GM23248 (cell line): ENCODE measurements around the gene ELAVL1. TPM values are rescaled to one million over a fixed set of nuclear protein-coding genes. Genes with fewer than 3 reads are reported as not detected.

ENCODE experiments used
- DNase-seq: peaks from one replicate; pipeline ENCODE4 v3.0.0-alpha.2; 2015
- H2AFZ ChIP-seq: fragments of 200-600 bp; sonication (generic); 2 replicates; pipeline ENCODE4 v1.6.1; 2016; ENCODE audit warnings: antibody characterized with exemption
- H3F3A ChIP-seq: fragments of 200-600 bp; sonication (generic); 2 replicates; pipeline ENCODE4 v1.6.1; 2016; ENCODE audit warnings: mild to moderate bottlenecking, antibody characterized with exemption, mixed run types; ENCODE audit not compliant: insufficient read depth
- H3K27ac ChIP-seq: fragments of 200-600 bp; sonication (generic); 2 replicates; pipeline ENCODE4 v1.5.1; 2016; ENCODE audit warnings: mild to moderate bottlenecking
- H3K27me3 ChIP-seq: fragments of 200-600 bp; sonication (generic); replicated peaks from 2 replicates; pipeline ENCODE4 v1.6.1; 2016; ENCODE audit warnings: mild to moderate bottlenecking; ENCODE audit not compliant: insufficient read depth
- H3K36me3 ChIP-seq: fragments of 200-600 bp; sonication (generic); 2 replicates; pipeline ENCODE4 v1.6.1; 2016; ENCODE audit warnings: low read depth, mild to moderate bottlenecking
- H3K4me1 ChIP-seq: fragments of 200-600 bp; sonication (generic); 2 replicates; pipeline ENCODE4 v1.6.1; 2016; ENCODE audit warnings: mild to moderate bottlenecking; ENCODE audit not compliant: insufficient read depth
- H3K4me2 ChIP-seq: fragments of 200-600 bp; sonication (generic); one replicate; pipeline ENCODE4 v1.6.1; 2016; ENCODE audit warnings: mild to moderate bottlenecking; ENCODE audit not compliant: unreplicated experiment
- H3K4me3 ChIP-seq: fragments of 200-600 bp; sonication (generic); 2 replicates; pipeline ENCODE4 v1.5.1; 2016; ENCODE audit warnings: mild to moderate bottlenecking
- H3K79me2 ChIP-seq: fragments of 200-600 bp; sonication (generic); 2 replicates; pipeline ENCODE4 v1.6.1; 2016; ENCODE audit warnings: mild to moderate bottlenecking; ENCODE audit not compliant: insufficient read depth
- H3K9ac ChIP-seq: fragments of 200-600 bp; sonication (generic); 2 replicates; pipeline ENCODE4 v1.6.1; 2016; ENCODE audit warnings: mild to moderate bottlenecking
- H3K9me2 ChIP-seq: fragments of 200-600 bp; sonication (generic); 2 replicates; pipeline ENCODE4 v1.6.1; 2016; ENCODE audit warnings: mixed run types, mild to moderate bottlenecking, moderate library complexity; ENCODE audit not compliant: insufficient read depth
- H3K9me3 ChIP-seq: fragments of 200-600 bp; sonication (generic); one replicate; pipeline ENCODE4 v1.6.1; 2017; ENCODE audit warnings: low read depth
- H4K20me1 ChIP-seq: fragments of 200-600 bp; sonication (generic); 2 replicates; pipeline ENCODE4 v1.6.0; 2016; ENCODE audit not compliant: insufficient read depth
- EZH2 ChIP-seq: fragments of 200-600 bp; sonication (generic); IDR thresholded peaks from 2 replicates; pipeline ENCODE4 v1.6.1; 2018; ENCODE audit warnings: antibody characterized with exemption, mild to moderate bottlenecking; ENCODE audit not compliant: insufficient read depth, poor library complexity, severe bottlenecking
- EZH2phosphoT487 ChIP-seq: fragments of 200-600 bp; sonication (generic); IDR thresholded peaks from 2 replicates; pipeline ENCODE4 v1.6.1; 2018; ENCODE audit warnings: antibody characterized with exemption, moderate library complexity, mild to moderate bottlenecking, low read depth; ENCODE audit not compliant: insufficient read depth
- WGBS, 2 experiments: methylation state at CpG; one replicate each; pipeline ENCODE4 v1.1.6; 2015 to 2017; ENCODE audit warnings: low lambda C conversion rate in 2 of 2, low coverage in 1 of 2; ENCODE audit errors: missing lambda C conversion rate in 2 of 2; 5-methylcytosine and 5-hydroxymethylcytosine counted together
- in situ Hi-C: fragments of 300-500 bp; cut with MboI; formaldehyde crosslinking; loops from 2 replicates; pipeline ENCODE4 v1.15.0; 2020
- polyA plus RNA-seq: library from polyadenylated mRNA; unstranded; fragments of >200 nt; fragmentation: Nextera tagmentation; extraction: Ambion mirVana; gene quantifications from 2 replicates; pipeline ENCODE4 v1.2.1, GENCODE V29; 2016
- total RNA-seq: library from RNA; depleted of rRNA; stranded (reverse); fragments of >200 nt; shearing (Covaris generic); gene quantifications from 2 replicates; pipeline ENCODE4 v1.2.3, GENCODE V29; 2014

ELAVL1 gene
- total and polyA plus RNA-seq, 2 experiments from 2014 or later: 48.1 to 78.9 TPM

- Histone ChIP-seq H3K4me1 (no peaks in the 10 kb centered on the region), H3K36me3 (no peaks in the 10 kb centered on the region; the same call in 1 of the 2 replicates), H3F3A (no peaks in the 10 kb centered on the region), H3K9me3 (no peaks in the 10 kb centered on the region), H3K79me2 (no peaks in the 10 kb centered on the region), H3K9ac (peak within 1 kb of the TSS; percentile 73), H3K27ac (no peak within 1 kb of the TSS), H3K9me2 (no peaks in the 10 kb centered on the region), H2AFZ (peak within 1 kb of the TSS; percentile 79; the same call in 1 of the 2 replicates), H3K27me3 (no peaks in the 10 kb centered on the region), H3K4me2 (peak within 1 kb of the TSS; percentile 88), H3K4me3 (peak within 1 kb of the TSS; percentile 74), H4K20me1 (no peaks in the 10 kb centered on the region)
- WGBS, 2 experiments: 60 to 61% methylated on average over 8 to 12 of the region's 12 CpGs
- no peak for DNase-seq
- TF ChIP-seq EZH2phosphoT487: no peak
- in situ Hi-C loops: no loop called here
These were observed 90.8 kb downstream of the ELAVL1 start, which contains the start of gene TGFBR3L for GRCh38 chr19:7914598-7915045. Gene TGFBR3L, plus strand, starts transcription at chr19:7914830.

DNA sequence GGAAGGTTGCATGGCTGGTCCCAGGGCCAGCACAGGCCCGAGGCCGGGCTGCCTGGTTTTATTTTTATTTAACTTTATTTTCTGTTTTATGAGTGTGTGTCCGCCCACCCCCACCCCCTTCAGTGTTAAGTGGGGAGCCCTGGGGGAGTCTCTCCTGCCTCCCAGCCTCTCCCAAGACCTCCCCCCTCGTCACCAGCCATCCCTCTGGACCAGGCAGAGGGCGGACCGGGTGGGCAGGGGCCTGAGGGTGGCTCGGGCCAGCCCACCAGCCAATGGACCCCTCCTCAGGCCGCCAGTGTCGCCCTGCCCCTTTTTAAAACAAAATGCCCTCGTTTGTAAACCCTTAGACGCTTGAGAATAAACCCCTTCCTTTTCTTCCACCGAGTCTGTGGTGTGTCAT lies 91.3 kb downstream of the ELAVL1 start:
- Histone ChIP-seq H3K27me3 (no peaks in the 10 kb centered on the region), H3F3A (no peaks in the 10 kb centered on the region), H3K9me3 (no peaks in the 10 kb centered on the region), H2AFZ (no peak overlapping the region), H3K9me2 (no peaks in the 10 kb centered on the region), H3K27ac (no peak overlapping the region), H3K4me2 (no peak overlapping the region), H4K20me1 (no peaks in the 10 kb centered on the region), H3K79me2 (no peaks in the 10 kb centered on the region), H3K9ac (no peak overlapping the region), H3K36me3 (no peaks in the 10 kb centered on the region; the same call in 1 of the 2 replicates), H3K4me1 (no peaks in the 10 kb centered on the region), H3K4me3 (no peak overlapping the region)
- in situ Hi-C loops: no loop called here
- no peak for DNase-seq
- WGBS, 2 experiments: 52 to 62% methylated on average over 10 to 12 of the region's 12 CpGs
- TF ChIP-seq EZH2phosphoT487 (no peak), EZH2 (no peak)

- no peak overlapping the region for H2AFZ ChIP-seq
- no peaks in the 10 kb centered on the region; the same call in 1 of the 2 replicates for H3K36me3 ChIP-seq
- H3K79me2 ChIP-seq: peaks cover 2% of the 10 kb centered on the region; the same call in 1 of the 2 replicates
- no peaks in the 10 kb centered on the region for H3K9me2 ChIP-seq
- H3K27ac ChIP-seq: no peak overlapping the region
- no peak for DNase-seq
- no peaks in the 10 kb centered on the region for H3F3A ChIP-seq
- 83 to 86% methylated on average over 10 of the region's 10 CpGs for WGBS, 2 experiments
- H3K27me3 ChIP-seq: no peaks in the 10 kb centered on the region
- H3K4me1 ChIP-seq: no peaks in the 10 kb centered on the region
- no peaks in the 10 kb centered on the region for H4K20me1 ChIP-seq
- TF ChIP-seq EZH2phosphoT487: no peak
- no peak for TF ChIP-seq EZH2
- no peak overlapping the region for H3K9ac ChIP-seq
- no peak overlapping the region for H3K4me3 ChIP-seq
- in situ Hi-C loops: no loop called here
- H3K4me2 ChIP-seq: no peak overlapping the region
- no peaks in the 10 kb centered on the region for H3K9me3 ChIP-seq
These were observed 91.8 kb downstream of the ELAVL1 start for GRCh38 chr19:7913652-7914051.

DNA sequence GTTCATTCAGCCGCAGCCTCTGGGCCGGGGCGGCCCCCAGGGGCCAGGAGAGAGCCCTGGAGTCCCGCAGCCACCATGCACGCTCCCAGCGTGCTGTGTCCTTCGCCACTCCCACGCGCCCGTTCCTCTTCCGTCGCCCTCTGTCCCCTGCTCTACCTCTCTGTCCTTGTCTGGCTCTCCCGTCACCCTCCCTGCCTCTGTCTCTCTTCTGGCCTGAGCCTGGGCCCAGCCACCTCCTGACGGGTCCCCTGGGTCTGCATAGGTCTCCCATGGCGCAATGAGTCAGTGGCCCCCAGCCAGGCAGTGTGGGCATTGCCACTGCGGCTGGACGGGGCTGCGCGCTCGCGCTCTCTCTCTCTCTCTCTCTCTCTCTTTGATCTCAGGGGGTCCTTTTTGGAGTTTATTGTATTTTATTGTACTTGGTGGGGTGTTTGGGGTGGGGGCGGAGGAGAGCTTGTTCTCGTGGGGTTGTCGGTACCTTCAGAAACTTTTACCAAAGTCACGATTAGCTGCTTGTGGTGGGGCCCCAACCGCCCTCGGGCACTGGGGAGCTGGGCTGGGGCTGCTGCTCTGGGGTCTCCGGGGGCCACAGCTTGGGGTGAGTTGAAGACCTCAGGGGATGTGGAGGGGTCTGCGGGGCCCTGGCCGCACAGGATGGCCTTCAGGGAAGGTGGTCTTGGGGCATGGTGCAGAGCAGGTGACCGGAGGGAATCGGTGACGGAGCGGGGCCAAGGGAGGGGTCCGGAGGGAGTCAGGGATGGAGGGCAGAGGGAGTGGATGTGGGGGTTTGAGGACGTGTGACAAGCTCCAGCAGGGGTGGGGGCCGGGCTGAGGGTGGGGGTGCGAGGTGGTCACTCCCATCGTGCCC lies 92.5 kb downstream of the ELAVL1 start:
- H3F3A ChIP-seq: no peaks in the 10 kb centered on the region
- 97 to 98% methylated on average over 25 to 39 of the region's 39 CpGs for WGBS, 2 experiments
- DNase-seq: no peak
- H2AFZ ChIP-seq: no peak overlapping the region
- H3K79me2 ChIP-seq: peaks cover 9% of the 10 kb centered on the region
- H3K27me3 ChIP-seq: no peaks in the 10 kb centered on the region
- no peak overlapping the region for H3K27ac ChIP-seq
- in situ Hi-C loops: no loop called here
- no peak overlapping the region for H3K9ac ChIP-seq
- no peaks in the 10 kb centered on the region for H3K9me3 ChIP-seq
- H3K4me3 ChIP-seq: no peak overlapping the region
- H3K36me3 ChIP-seq: no peaks in the 10 kb centered on the region; the same call in 1 of the 2 replicates
- no peaks in the 10 kb centered on the region for H3K9me2 ChIP-seq
- H3K4me1 ChIP-seq: no peaks in the 10 kb centered on the region
- H4K20me1 ChIP-seq: no peaks in the 10 kb centered on the region
- H3K4me2 ChIP-seq: no peak overlapping the region
- no peak for TF ChIP-seq EZH2phosphoT487
- no peak for TF ChIP-seq EZH2
